Measurements from ENCODE around the gene CDK7.

GRCh38 chr5:69309380-69309779, 74.7 kb downstream of the CDK7 start:
- no peak for TF ChIP-seq CTCF (IDR thresholded peaks at IDR 0.05)
- no peak for TF ChIP-seq POLR2A (IDR thresholded peaks at IDR 0.05)
- TF ChIP-seq POLR2AphosphoS5 (IDR thresholded peaks at IDR 0.05) = no peak
- no peak for TF ChIP-seq EP300 (IDR thresholded peaks at IDR 0.05)

Data from sigmoid colon (tissue), 4 donors.